ENCODE measurements around the gene TRIM17. TPM values are rescaled to one million over a fixed set of nuclear protein-coding genes. Genes with fewer than 3 reads are reported as not detected.

Gene TRIM17
- total and polyA plus RNA-seq, 2 donors (not counting 1 experiment from before 2014, with no cell fraction given), result 0.12 to 0.17 TPM

- no peak for DNase-seq (ENCODE audit: low read depth in 2 of 2)
- peaks cover 15% of the 10 kb centered on the region for H3K79me2 ChIP-seq (ENCODE audit: control insufficient read depth, insufficient read depth, low read length)
These were observed 4.9 kb downstream of the TRIM17 start for GRCh38 chr1:228411548-228412430.

GRCh38 chr1:228411121-228411520 is 5.5 kb downstream of the TRIM17 start:
- peaks cover 18% of the 10 kb centered on the region for H3K79me2 ChIP-seq (ENCODE audit: control insufficient read depth, insufficient read depth, low read length)
- DNase-seq (ENCODE audit: low read depth in 2 of 2), result no peak
- no peaks in the 10 kb centered on the region for H3K9me3 ChIP-seq (ENCODE audit: control insufficient read depth, insufficient read depth, low read depth, low read length)
- peaks cover 7% of the 10 kb centered on the region for H3K36me3 ChIP-seq (ENCODE audit: control insufficient read depth, insufficient read depth, low read length)
- H3K4me1 ChIP-seq (ENCODE audit: control insufficient read depth, extremely low read depth, insufficient read depth, low read length), result peaks cover 4% of the 10 kb centered on the region
- no peak overlapping the region for H3K9ac ChIP-seq (ENCODE audit: insufficient read depth, low read length)
- no peaks in the 10 kb centered on the region for H4K20me1 ChIP-seq (ENCODE audit: control insufficient read depth, extremely low read depth, insufficient read depth, low read length)
- H3K4me2 ChIP-seq (ENCODE audit: extremely low read depth, insufficient read depth, low read length), result no peak overlapping the region
- no peak for TF ChIP-seq EZH2 (IDR thresholded peaks at IDR 0.05; ENCODE audit: low read length, missing control alignments)
- TF ChIP-seq CTCF (conservative IDR thresholded peaks at IDR 0.05 in 1 of 2, IDR thresholded peaks at IDR 0.05 in 1 of 2; ENCODE audit: low read depth in 1 of 2, low read length in 2 of 2), result no peak
- H3K4me3 ChIP-seq (replicated peaks in 1 of 4; ENCODE audit: control extremely low read depth in 1 of 4, insufficient read depth in 1 of 4, low read depth in 3 of 4, low read length in 4 of 4), result no peak overlapping the region
- H2AFZ ChIP-seq (ENCODE audit: low read length), result no peak overlapping the region
- H3K27me3 ChIP-seq (ENCODE audit: control insufficient read depth, insufficient read depth, low read length), result peaks cover 6% of the 10 kb centered on the region
- no peak overlapping the region for H3K27ac ChIP-seq (ENCODE audit: insufficient read depth, low read length)

More at GRCh38 chr1:228411548-228412430, 4.9 kb downstream of the TRIM17 start:
- Histone ChIP-seq H3K4me3 (replicated peaks in 1 of 4; ENCODE audit: control extremely low read depth in 1 of 4, insufficient read depth in 1 of 4, low read depth in 3 of 4, low read length in 4 of 4) (no peak overlapping the region), H3K36me3 (ENCODE audit: control insufficient read depth, insufficient read depth, low read length) (peaks cover 7% of the 10 kb centered on the region), H3K9me3 (ENCODE audit: control insufficient read depth, insufficient read depth, low read depth, low read length) (no peaks in the 10 kb centered on the region), H2AFZ (ENCODE audit: low read length) (no peak overlapping the region), H4K20me1 (ENCODE audit: control insufficient read depth, extremely low read depth, insufficient read depth, low read length) (no peaks in the 10 kb centered on the region), H3K27ac (ENCODE audit: insufficient read depth, low read length) (no peak overlapping the region), H3K4me2 (ENCODE audit: extremely low read depth, insufficient read depth, low read length) (no peak overlapping the region), H3K4me1 (ENCODE audit: control insufficient read depth, extremely low read depth, insufficient read depth, low read length) (peaks cover 4% of the 10 kb centered on the region), H3K27me3 (ENCODE audit: control insufficient read depth, insufficient read depth, low read length) (peaks cover 8% of the 10 kb centered on the region), H3K9ac (ENCODE audit: insufficient read depth, low read length) (no peak overlapping the region)
- TF ChIP-seq CTCF (conservative IDR thresholded peaks at IDR 0.05 in 1 of 2, IDR thresholded peaks at IDR 0.05 in 1 of 2; ENCODE audit: low read depth in 1 of 2, low read length in 2 of 2), result no peak
- TF ChIP-seq EZH2 (IDR thresholded peaks at IDR 0.05; ENCODE audit: low read length, missing control alignments), result no peak

- Histone ChIP-seq H3K27me3 (ENCODE audit: control insufficient read depth, insufficient read depth, low read length) (peaks cover 2% of the 10 kb centered on the region), H3K9ac (ENCODE audit: insufficient read depth, low read length) (no peak overlapping the region), H3K4me2 (ENCODE audit: extremely low read depth, insufficient read depth, low read length) (no peak overlapping the region), H4K20me1 (ENCODE audit: control insufficient read depth, extremely low read depth, insufficient read depth, low read length) (no peaks in the 10 kb centered on the region), H3K4me1 (ENCODE audit: control insufficient read depth, extremely low read depth, insufficient read depth, low read length) (peaks cover 4% of the 10 kb centered on the region), H3K36me3 (ENCODE audit: control insufficient read depth, insufficient read depth, low read length) (peaks cover 7% of the 10 kb centered on the region), H3K9me3 (ENCODE audit: control insufficient read depth, insufficient read depth, low read depth, low read length) (no peaks in the 10 kb centered on the region), H3K79me2 (ENCODE audit: control insufficient read depth, insufficient read depth, low read length) (peaks cover 23% of the 10 kb centered on the region), H2AFZ (ENCODE audit: low read length) (no peak overlapping the region), H3K4me3 (replicated peaks in 1 of 4; ENCODE audit: control extremely low read depth in 1 of 4, insufficient read depth in 1 of 4, low read depth in 3 of 4, low read length in 4 of 4) (no peak overlapping the region), H3K27ac (ENCODE audit: insufficient read depth, low read length) (no peak overlapping the region)
- DNase-seq (ENCODE audit: low read depth in 2 of 2), result no peak
- TF ChIP-seq CTCF (conservative IDR thresholded peaks at IDR 0.05 in 1 of 2, IDR thresholded peaks at IDR 0.05 in 1 of 2; ENCODE audit: low read depth in 1 of 2, low read length in 2 of 2) (no peak), EZH2 (IDR thresholded peaks at IDR 0.05; ENCODE audit: low read length, missing control alignments) (no peak)
These were observed 6.0 kb downstream of the TRIM17 start for GRCh38 chr1:228410671-228411070.
